NOMO-1 (cell line): ENCODE measurements around the gene OPRD1.
"Not testable (repeated sequence)": the region's sequence is repeated elsewhere in the genome, so short reads cannot be mapped to it uniquely, and the experiment has no call there.

Experiments
- DNase-seq, 2 experiments: peaks; one replicate each; lab custom pipeline; 2025; ENCODE audit not compliant: unreplicated experiment in 2 of 2; lab: John Stamatoyannopoulos, UW

The OPRD1 gene

GRCh38 chr1:28800324-28800723 lies 11.6 kb upstream of the OPRD1 start:
- DNase-seq = no peak

DNA sequence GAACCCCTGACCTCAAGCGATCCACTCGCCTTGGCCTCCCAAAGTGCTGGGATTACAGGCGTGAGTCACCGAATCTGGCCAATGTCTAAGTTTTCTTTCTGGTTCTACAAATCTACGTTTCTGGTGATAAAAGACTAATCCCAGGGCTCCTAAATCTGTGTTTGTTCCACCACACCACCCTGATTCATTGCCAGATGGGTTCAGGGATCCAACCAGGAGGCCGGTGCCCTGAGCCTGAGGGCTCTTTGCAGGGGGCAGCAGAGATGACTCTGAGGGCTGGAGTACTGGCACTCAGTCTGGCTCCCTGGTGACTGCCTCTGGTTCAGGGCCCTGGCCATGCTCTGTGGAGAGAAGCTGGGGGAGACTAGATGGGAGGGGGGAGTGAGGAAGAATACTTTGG lies 10.5 kb upstream of the OPRD1 start:
- DNase-seq = no peak

DNA sequence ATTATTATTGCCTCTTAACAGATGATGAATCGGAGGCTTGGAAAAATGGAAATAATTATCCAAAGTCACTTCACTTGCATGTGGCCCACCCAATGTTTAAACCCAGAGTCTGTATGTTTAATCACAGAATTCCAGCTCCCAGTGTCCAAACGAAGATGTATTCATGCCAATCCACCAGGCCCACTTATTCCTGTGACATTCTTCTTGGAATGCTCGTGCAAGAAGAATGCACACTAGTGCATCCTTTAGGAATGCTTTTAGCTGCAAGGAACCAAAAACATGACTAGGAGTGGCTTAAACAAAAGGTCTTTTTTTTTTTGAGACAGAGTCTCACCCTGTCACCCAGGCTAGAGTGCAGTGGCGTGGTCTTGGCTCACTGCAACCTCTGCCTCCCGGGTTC lies 8.9 kb upstream of the OPRD1 start:
- no peak for DNase-seq

DNA sequence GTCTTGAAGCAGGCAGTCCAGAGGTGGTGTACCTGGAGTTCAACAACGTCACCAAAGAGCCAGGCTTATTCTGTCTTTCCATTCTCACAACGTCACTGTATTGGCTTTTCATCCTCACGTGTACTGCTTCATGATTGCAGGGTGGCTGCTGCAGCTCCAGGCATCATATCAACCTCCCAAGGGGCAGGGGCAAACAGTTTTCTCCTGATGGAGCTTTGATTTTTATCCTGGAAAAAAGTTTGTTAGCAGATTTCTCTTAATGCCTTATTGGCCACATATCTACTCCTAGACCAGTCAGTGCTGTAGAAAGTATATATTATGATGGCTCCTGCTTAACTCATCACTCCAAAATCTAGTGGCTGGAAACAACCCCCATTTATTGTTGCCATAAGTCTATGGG lies 8.3 kb upstream of the OPRD1 start:
- DNase-seq = no peak

- DNase-seq = no peak
Measured at GRCh38 chr1:28804071-28804470, 7.9 kb upstream of the OPRD1 start.

GRCh38 chr1:28807046-28807445 lies 4.9 kb upstream of the OPRD1 start:
- no peak for DNase-seq

GRCh38 chr1:28807986-28808385 lies 4.0 kb upstream of the OPRD1 start:
- no peak for DNase-seq

DNA sequence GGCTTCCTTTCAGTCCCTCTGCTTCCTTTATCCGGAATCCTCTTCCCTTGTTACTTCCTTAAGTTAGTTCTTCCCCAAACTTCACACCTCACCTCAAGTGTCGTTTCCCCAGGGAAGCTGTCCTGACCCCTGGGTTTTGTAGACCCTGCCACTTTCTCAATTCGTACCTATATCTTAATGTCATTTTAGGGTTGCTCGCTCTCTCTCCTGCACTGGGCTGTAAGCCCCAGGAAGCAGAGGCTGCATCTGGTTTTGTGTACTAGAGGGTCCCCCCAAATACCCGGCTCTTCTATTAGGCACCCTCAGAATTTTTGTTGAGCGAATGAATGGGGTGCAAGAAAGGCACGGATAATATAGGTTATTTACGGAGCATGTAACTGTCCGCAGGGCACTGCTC lies 603 bp upstream of the OPRD1 start:
- no peak for DNase-seq

GRCh38 chr1:28812669-28813468 lies 899 bp downstream of the OPRD1 start:
- DNase-seq = no peak

DNA sequence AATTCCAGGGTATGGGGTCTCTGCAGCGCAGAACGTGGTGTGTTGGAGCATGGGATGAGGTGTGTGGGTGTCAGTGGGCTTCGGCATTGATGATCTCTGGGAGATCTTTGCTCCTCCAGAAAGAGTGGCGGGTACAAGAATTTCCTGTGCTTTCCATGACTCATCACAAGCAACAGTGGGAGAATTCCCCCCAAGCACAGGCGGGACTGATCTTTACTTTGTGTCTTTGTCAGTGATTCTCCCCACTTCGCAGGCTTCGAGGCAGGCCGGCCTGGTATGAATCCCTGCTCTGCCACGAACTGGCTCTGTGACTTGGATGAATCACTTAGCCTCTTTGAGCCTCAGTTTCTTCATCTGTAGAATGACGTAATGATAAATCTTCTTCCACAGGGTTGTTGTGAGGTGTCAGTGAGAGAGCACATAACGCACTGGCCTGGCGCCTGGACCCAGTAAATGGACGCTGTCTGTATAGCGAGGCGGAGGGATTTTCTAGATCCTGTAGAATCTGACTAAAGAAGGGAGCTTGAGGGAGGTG lies 2.0 kb downstream of the OPRD1 start:
- no peak for DNase-seq

GRCh38 chr1:28815533-28816185 lies 3.7 kb downstream of the OPRD1 start:
- DNase-seq = no peak

DNA sequence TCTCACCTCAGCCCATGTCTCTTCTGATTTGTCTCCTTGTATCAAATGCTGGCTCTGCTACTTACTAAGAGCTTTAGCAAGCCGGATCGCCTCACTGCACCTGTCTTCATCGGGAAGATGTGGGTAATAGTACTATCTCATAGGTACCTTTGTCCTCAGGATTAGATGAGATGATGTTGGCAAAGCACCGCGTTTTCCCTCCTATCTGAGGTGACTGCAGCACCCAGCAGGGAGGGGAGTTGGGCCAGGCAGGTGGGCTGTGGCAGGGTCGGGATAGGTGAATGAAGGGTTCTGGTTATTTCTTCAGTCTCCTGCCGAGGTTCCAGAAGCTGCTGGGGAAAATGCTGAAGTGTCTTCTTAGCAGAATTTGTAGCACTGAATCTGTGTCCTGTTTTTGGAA lies 5.2 kb downstream of the OPRD1 start:
- no peak for DNase-seq

DNA sequence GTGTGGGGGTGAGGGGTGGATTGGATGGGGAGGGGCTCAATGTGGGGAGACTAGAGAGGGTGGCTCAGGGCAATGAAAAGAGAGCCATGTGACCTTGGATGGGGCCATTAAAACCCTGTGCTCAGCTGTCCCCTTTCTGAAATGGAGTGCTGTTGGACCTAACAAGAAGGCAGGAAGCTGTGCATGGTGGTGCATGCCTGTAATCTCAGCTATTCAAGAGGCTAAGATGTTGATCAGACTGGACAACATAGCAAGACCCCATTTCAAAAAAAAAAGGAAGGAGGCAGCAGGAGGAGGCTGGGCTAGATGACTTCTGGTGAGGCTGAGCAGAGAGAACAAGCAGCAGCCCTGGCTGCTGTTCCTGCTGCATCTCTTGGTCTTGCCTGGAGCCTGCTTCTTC lies 7.0 kb downstream of the OPRD1 start:
- no peak for DNase-seq

DNA sequence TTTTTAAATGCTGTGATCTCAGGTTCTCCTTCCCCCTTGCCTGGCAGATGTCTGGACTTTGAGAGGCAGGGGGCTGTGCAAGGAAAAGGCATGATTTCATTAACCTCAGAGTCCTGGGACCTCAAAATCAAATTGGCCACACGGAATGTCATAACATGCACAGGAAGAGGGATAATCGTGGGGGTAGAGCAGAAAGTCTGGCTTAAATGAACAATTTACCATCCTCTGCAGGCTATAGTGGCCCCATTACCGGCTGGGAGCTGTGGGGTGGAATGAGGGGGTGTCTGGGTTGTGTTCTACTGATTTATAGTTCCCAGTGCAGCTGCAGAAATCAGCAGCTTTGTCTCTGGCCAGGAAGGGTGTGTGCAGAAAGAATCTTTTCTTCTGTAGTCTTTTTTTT lies 10.8 kb downstream of the OPRD1 start:
- no peak for DNase-seq

- not testable (repeated sequence) for DNase-seq
Measured at GRCh38 chr1:28824061-28824460, 12.1 kb downstream of the OPRD1 start.

- not testable (repeated sequence) for DNase-seq
Measured at GRCh38 chr1:28828227-28828858, 16.4 kb downstream of the OPRD1 start.

DNA sequence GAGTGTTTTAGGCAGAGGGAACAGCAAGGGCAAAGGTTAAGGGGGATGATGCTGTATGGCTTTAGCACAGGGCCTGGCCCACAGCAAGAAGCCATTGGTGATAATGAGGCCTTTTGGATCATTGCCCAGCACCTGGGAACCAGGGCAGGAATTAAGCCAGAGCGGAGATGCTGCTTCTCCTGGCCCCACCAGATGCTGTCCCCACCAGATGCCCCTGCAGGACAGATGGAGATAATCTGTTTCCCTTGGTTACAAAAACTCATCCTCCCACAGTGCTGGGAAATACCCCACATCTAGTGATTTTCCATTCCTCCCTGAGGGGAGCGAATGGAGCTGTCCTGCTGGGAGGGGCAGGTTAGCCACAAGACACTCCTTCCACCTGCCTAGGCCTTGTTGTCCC lies 18.8 kb downstream of the OPRD1 start:
- no peak for DNase-seq

- no peak for DNase-seq
Measured at GRCh38 chr1:28832966-28833365, 21.0 kb downstream of the OPRD1 start.

- no peak for DNase-seq
Measured at GRCh38 chr1:28833381-28833780, 21.4 kb downstream of the OPRD1 start.

DNA sequence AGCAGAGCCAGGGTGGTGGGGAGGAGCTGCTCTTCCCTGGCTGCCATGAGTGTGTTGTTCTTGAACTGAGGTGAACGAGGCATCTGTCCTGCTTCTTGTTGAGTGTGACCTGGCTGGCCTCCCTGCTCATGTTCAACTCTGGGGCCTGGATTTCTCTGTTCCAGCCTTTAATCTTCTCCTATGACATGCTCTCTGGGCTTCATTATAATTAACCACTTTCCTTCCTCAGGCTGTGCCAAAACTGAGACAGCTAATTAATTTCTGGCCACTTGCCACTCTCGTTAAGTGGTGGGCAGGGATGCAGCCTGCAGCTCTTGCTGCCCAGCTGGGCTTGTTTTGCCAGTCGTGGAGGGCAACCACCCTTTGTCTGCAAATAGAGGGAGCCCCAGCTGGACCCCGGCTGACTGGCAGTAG lies 23.3 kb downstream of the OPRD1 start:
- DNase-seq = no peak

GRCh38 chr1:28836421-28836956 lies 24.5 kb downstream of the OPRD1 start:
- no peak for DNase-seq
